IMR-90 (cell line): ENCODE data around the gene LRRC47. TPM values are rescaled to one million over a fixed set of nuclear protein-coding genes. Genes with fewer than 3 reads are reported as not detected.

Experiments used
- ATAC-seq: fragments of 200-7000 bp; cut with Tn5 transposase; 2 replicates; pipeline ENCODE4 v1.9.1; 2020; ENCODE audit warnings: low read depth, mild to moderate bottlenecking, moderate library complexity
- BruUV-seq: library from RNA; stranded (reverse); fragments of 400-500 nt; replicated peaks from 2 replicates; lab custom pipeline; 2021; lab: Mats Ljungman, UMichigan
- CTCF ChIA-PET: fragments of 300-600 bp; formaldehyde crosslinking; extraction: SDS; loops from one replicate; lab custom pipeline; 2021; ENCODE audit warnings: antibody characterized with exemption; lab: Yijun Ruan, JAX
- POLR2A ChIA-PET: fragments of 300-600 bp; sonication (Branson Sonifier 250); formaldehyde crosslinking; loops from one replicate; lab custom pipeline; 2022; ENCODE audit warnings: antibody characterized with exemption; ENCODE audit not compliant: unreplicated experiment; lab: Charles Lee
- DNase-seq: peaks from one replicate; pipeline ENCODE4 v3.0.0; 2013
- H2AFZ ChIP-seq: replicated peaks from 2 replicates; pipeline ENCODE3; 2013; ENCODE audit warnings: low read length, mild to moderate bottlenecking; ENCODE audit not compliant: poor library complexity
- H2AK5ac ChIP-seq: 2 replicates; pipeline ENCODE4 v1.6.1; 2013; ENCODE audit warnings: low read depth, low read length, inconsistent platforms
- H2AK9ac ChIP-seq: replicated peaks from 2 replicates; pipeline ENCODE3; 2013; ENCODE audit warnings: mild to moderate bottlenecking, low read depth, low read length, moderate library complexity; ENCODE audit not compliant: poor library complexity
- H2BK120ac ChIP-seq: 2 replicates; pipeline ENCODE4 v1.6.1; 2013; ENCODE audit warnings: low read depth, low read length, inconsistent platforms
- H2BK15ac ChIP-seq: 3 replicates; pipeline ENCODE4 v1.6.1; 2013; ENCODE audit warnings: low read depth, low read length, inconsistent platforms
- H2BK20ac ChIP-seq: 2 replicates; pipeline ENCODE4 v1.6.1; 2013; ENCODE audit warnings: low read depth, mild to moderate bottlenecking, inconsistent platforms, low read length, moderate library complexity
- H2BK5ac ChIP-seq: 2 replicates; pipeline ENCODE4 v1.6.1; 2013; ENCODE audit warnings: mild to moderate bottlenecking, low read depth, low read length, inconsistent platforms; ENCODE audit not compliant: poor library complexity, severe bottlenecking
- H3K14ac ChIP-seq: replicated peaks from 2 replicates; pipeline ENCODE4 v1.6.1; 2013; ENCODE audit warnings: low read depth, low read length, inconsistent platforms
- H3K18ac ChIP-seq: 2 replicates; pipeline ENCODE4 v1.6.1; 2013; ENCODE audit warnings: low read depth, low read length, control low read depth
- H3K23ac ChIP-seq: 2 replicates; pipeline ENCODE4 v1.6.1; 2013; ENCODE audit warnings: low read depth, low read length, inconsistent platforms
- H3K27ac ChIP-seq: 2 replicates; pipeline ENCODE4 v1.5.1; 2013; ENCODE audit warnings: mild to moderate bottlenecking, control low read depth, low read length; ENCODE audit not compliant: insufficient read depth
- H3K27me3 ChIP-seq: 2 replicates; pipeline ENCODE4 v1.6.1; 2013; ENCODE audit warnings: low read length; ENCODE audit not compliant: control insufficient read depth, insufficient read depth
- H3K36me3 ChIP-seq: 2 replicates; pipeline ENCODE4 v1.6.1; 2013; ENCODE audit warnings: low read length, mixed read lengths; ENCODE audit not compliant: control insufficient read depth, insufficient read depth
- H3K4ac ChIP-seq: 2 replicates; pipeline ENCODE4 v1.6.1; 2013; ENCODE audit warnings: low read depth, low read length, inconsistent platforms
- H3K4me1 ChIP-seq: 2 replicates; pipeline ENCODE4 v1.6.1; 2013; ENCODE audit warnings: low read length, mixed read lengths; ENCODE audit not compliant: control insufficient read depth, insufficient read depth
- H3K4me2 ChIP-seq: 2 replicates; pipeline ENCODE4 v1.6.1; 2013; ENCODE audit warnings: low read depth, mild to moderate bottlenecking, control low read depth, low read length, moderate library complexity
- H3K4me3 ChIP-seq: 2 replicates; pipeline ENCODE4 v1.5.1; 2013; ENCODE audit warnings: low read depth, mild to moderate bottlenecking, control low read depth, low read length, moderate library complexity; ENCODE audit not compliant: insufficient read depth
- H3K56ac ChIP-seq: 2 replicates; pipeline ENCODE4 v1.6.1; 2013; ENCODE audit warnings: low read length, inconsistent platforms; ENCODE audit not compliant: insufficient read depth; ENCODE audit errors: extremely low read depth
- H3K79me1 ChIP-seq, 2 experiments: 2 replicates each; pipeline ENCODE4 v1.6.1; 2013; ENCODE audit warnings: low read length in 2 of 2, inconsistent platforms in 1 of 2, low read depth in 1 of 2
- H3K9ac ChIP-seq: 2 replicates; pipeline ENCODE4 v1.6.1; 2013; ENCODE audit warnings: low read depth, low read length, control low read depth
- H3K9me1 ChIP-seq: 2 replicates; pipeline ENCODE4 v1.6.1; 2013; ENCODE audit warnings: low read length, inconsistent platforms; ENCODE audit not compliant: insufficient read depth
- H3K9me3 ChIP-seq: 2 replicates; pipeline ENCODE4 v1.6.1; 2013; ENCODE audit warnings: low read length; ENCODE audit not compliant: control insufficient read depth, insufficient read depth
- H4K20me1 ChIP-seq: 2 replicates; pipeline ENCODE4 v1.6.1; 2013; ENCODE audit warnings: low read length, inconsistent platforms; ENCODE audit not compliant: insufficient read depth
- H4K5ac ChIP-seq: 2 replicates; pipeline ENCODE4 v1.6.1; 2013; ENCODE audit warnings: mild to moderate bottlenecking, low read depth, low read length, control low read depth
- H4K8ac ChIP-seq, 2 experiments: 2 replicates each; pipeline ENCODE4 v1.6.1; 2013; ENCODE audit warnings: low read depth in 2 of 2, low read length in 2 of 2, control low read depth in 1 of 2, inconsistent platforms in 1 of 2
- H4K91ac ChIP-seq: 2 replicates; pipeline ENCODE4 v1.6.1; 2013; ENCODE audit warnings: low read depth, low read length, inconsistent platforms; ENCODE audit not compliant: insufficient read depth
- BHLHE40 ChIP-seq: fragments of 150-350 bp; IDR thresholded peaks from 2 replicates; pipeline ENCODE4 v1.6.1; 2016; ENCODE audit warnings: mild to moderate bottlenecking, low read depth, low read length
- CEBPB ChIP-seq: IDR thresholded peaks from 2 replicates; pipeline ENCODE4 v1.6.1; 2012; ENCODE audit warnings: low read depth, low read length, improper control_type of control experiment
- FOS ChIP-seq: fragments of 150-350 bp; IDR thresholded peaks from 2 replicates; pipeline ENCODE4 v1.6.1; 2016; ENCODE audit warnings: low read depth, low read length
- MAZ ChIP-seq: IDR thresholded peaks from 2 replicates; pipeline ENCODE4 v1.6.1; 2012; ENCODE audit warnings: low read depth, mild to moderate bottlenecking, low read length, improper control_type of control experiment, moderate library complexity, borderline replicate concordance
- MXI1 ChIP-seq: IDR thresholded peaks from 2 replicates; pipeline ENCODE4 v1.6.1; 2012; ENCODE audit warnings: low read depth, mild to moderate bottlenecking, low read length, moderate library complexity, borderline replicate concordance
- RCOR1 ChIP-seq: IDR thresholded peaks from 2 replicates; pipeline ENCODE4 v1.6.1; 2012; ENCODE audit warnings: mild to moderate bottlenecking, low read length, improper control_type of control experiment; ENCODE audit not compliant: insufficient replicate concordance
- WGBS, 2 experiments: methylation state at CpG; one replicate each; pipeline versions ENCODE4 v1.1.5 to v1.1.7; 2013; ENCODE audit warnings: missing lambda C conversion rate in 2 of 2; ENCODE audit not compliant: insufficient read length in 1 of 2; ENCODE audit errors: extremely low coverage in 2 of 2; 5-methylcytosine and 5-hydroxymethylcytosine counted together
- dilution Hi-C: fragments of 300-500 bp; cut with HindIII; formaldehyde crosslinking; loops from one replicate; pipeline ENCODE4 v1.14.3; 2018; ENCODE audit warnings: low sequenced_read_pairs; ENCODE audit not compliant: unreplicated experiment
- in situ Hi-C: fragments of 300-500 bp; cut with MboI; formaldehyde crosslinking; loops from 3 replicates; pipeline ENCODE4 v1.14.3; 2019; ENCODE audit warnings: low sequenced_read_pairs, inconsistent platforms, mixed read lengths
- intact Hi-C: fragments of 100-400 bp; cut with micrococcal nuclease; formaldehyde crosslinking; loops from 2 replicates; pipeline ENCODE4 v1.10.0; 2022
- polyA plus RNA-seq, 3 experiments: library from polyadenylated mRNA; depleted of rRNA; stranded (reverse); fragments of >200 nt; gene quantifications; 2 replicates each; pipeline ENCODE4 v1.2.3, GENCODE V29; 2012; ENCODE audit warnings: low replicate concordance in 1 of 3
- total RNA-seq: library from RNA; depleted of rRNA; stranded (reverse); fragments of >200 nt; gene quantifications from 2 replicates; pipeline ENCODE4 v1.2.3, GENCODE V29; 2012

Gene LRRC47
- total and polyA plus RNA-seq, 2 of the 4 experiments (the other 2 are of a cell fraction) = 15.2 to 19.7 TPM

DNA sequence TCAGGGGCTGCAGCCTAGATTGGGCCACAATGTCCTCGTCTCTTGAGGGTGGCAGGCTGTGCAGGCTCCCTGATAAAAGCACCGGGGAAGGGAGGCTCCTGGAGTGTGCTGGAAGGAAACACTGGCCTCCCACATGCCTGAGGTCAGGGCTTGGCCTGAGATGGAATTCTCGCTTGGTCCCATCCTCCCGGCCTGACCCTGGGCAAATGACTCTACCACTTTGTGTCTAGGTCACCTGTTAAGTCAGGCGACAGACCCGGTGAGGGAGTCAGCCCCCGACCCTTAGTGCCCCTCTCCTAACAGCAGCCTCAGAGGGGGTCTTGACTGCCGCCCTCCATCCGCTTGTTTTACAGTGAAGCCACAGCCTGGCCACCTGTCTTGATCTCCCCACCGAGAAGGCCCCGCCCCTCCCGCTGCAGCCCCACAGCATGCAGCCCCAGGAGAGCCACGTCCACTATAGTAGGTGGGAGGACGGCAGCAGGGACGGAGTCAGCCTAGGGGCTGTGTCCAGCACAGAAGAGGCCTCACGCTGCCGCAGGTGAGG is 21.3 kb downstream of the LRRC47 start:
- ATAC-seq = peak; percentile 6
- Histone ChIP-seq H3K79me1 (no peaks in the 10 kb centered on the region), H3K9me1 (peaks cover 4% of the 10 kb centered on the region; the same call in 1 of the 2 replicates), H2AFZ (peak overlapping the region; percentile 89), H3K27ac (no peak overlapping the region), H4K5ac (no peak overlapping the region), H2BK120ac (no peak overlapping the region), H2BK5ac (no peak overlapping the region), H4K8ac (no peak overlapping the region; a peak in 2 of 4 replicates), H3K4me1 (peaks cover 18% of the 10 kb centered on the region), H2BK15ac (no peak overlapping the region), H3K9ac (no peak overlapping the region), H3K4me3 (no peak overlapping the region), H3K14ac (no peak overlapping the region), H3K4me2 (0 out of 2 replicates have a peak overlapping the region, but pooled peaks have one; percentile 29), H3K23ac (no peak overlapping the region), H2BK20ac (no peak overlapping the region), H3K18ac (no peak overlapping the region), H3K36me3 (peaks cover 11% of the 10 kb centered on the region), H3K56ac (no peak overlapping the region), H3K27me3 (no peaks in the 10 kb centered on the region), H3K4ac (no peak overlapping the region), H3K9me3 (no peaks in the 10 kb centered on the region), H4K91ac (no peak overlapping the region), H2AK5ac (no peak overlapping the region), H2AK9ac (peak overlapping the region; percentile 52), H4K20me1 (no peaks in the 10 kb centered on the region)
- TF ChIP-seq BHLHE40 (no peak), MAZ (no peak), FOS (no peak), CEBPB (no peak), RCOR1 (no peak), MXI1 (no peak)
- intact Hi-C loops (no loop called here), dilution Hi-C loops (no loop called here), in situ Hi-C loops (no loop called here)
- BruUV-seq = no TSS peak
- no peak for DNase-seq
- CTCF ChIA-PET = interaction anchor here (1.2 kb wide), 1 partner anchor 79 kb away, joined by 3 read pairs; no protein-coding TSS in a partner anchor
- POLR2A ChIA-PET = no interaction called here
- 53% methylated on average over 3 of the region's 17 CpGs; no CpG with 5 or more reads in 1 of the 2 experiments for WGBS, 2 experiments
